GM19023 (cell line): ENCODE data around the gene ACP1.
"Not testable (repeated sequence)": the region's sequence is repeated elsewhere in the genome, so short reads cannot be mapped to it uniquely, and the experiment has no call there.

ENCODE experiments used
- ATAC-seq: cut with Tn5 transposase; IDR thresholded peaks from one replicate; pipeline ENCODE4 v1.9.1; 2021; ENCODE audit warnings: mild to moderate bottlenecking, moderate library complexity; ENCODE audit not compliant: unreplicated experiment

Gene ACP1

DNA sequence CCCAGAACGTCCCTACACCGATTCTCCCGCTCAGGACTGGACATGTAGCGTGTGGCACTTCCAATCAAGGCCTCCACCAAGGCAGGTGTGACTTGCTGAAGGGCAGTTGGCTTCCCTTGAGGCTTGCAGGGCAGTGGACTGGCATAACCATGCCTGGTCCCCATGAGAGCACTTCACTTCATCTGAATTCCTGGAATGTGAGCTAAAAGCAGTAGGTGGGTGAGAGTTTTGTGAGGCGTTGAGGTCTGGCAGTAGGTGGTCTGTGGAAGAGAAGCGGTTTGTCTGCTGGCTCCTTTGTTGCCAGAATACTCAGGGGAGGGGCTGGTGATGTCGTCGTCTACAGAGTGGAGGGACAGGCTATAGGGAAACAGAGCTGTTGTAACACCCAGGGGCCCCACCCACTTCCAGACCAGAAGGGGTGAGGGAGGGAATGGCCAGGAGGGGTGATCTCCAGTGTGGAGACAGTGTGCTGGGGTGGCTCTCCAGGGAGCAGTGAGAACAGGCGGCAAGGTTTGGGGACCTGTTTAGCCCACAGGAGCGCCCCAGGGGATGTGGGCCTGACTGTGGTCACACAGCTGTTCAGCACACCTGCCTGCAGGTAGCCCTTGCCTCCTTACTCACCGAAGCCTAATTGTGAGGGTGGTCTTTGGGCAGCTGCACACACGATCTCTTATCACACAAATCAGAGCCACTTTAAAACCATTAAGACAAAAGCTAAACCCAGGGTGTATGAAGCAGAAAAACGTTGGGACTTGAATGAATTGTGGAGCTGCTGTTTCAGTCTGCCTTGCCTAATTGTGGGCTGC, 44.6 kb downstream of the ACP1 start:
- no peak for ATAC-seq

DNA sequence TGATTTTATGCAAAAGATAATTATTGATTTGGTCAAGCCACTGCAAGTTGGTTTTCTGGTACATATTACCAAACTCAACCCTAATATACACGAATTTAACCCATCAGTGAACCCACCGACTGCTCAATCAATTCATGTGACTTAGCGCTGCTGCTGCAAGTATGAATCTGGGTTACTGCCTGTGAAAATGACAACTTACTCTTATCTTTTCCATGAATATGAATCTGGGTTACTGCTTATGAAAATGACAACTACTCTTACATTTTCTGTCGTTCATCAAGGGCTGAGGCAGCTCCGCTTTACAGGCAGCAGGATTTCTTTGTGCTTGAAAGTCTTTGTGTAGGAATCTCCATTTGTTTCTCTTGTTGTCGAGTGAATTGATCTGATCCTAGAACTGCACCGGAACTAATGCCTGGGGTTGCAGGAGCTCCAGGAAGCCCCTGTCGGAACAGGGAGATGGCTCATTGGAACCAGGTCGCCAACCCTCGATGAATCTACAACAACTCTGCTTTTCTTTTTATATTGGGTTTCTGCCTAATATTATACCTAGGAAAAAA, 45.3 kb downstream of the ACP1 start:
- ATAC-seq = no peak

GRCh38 chr2:310994-311393, 46.2 kb downstream of the ACP1 start:
- ATAC-seq = no peak

DNA sequence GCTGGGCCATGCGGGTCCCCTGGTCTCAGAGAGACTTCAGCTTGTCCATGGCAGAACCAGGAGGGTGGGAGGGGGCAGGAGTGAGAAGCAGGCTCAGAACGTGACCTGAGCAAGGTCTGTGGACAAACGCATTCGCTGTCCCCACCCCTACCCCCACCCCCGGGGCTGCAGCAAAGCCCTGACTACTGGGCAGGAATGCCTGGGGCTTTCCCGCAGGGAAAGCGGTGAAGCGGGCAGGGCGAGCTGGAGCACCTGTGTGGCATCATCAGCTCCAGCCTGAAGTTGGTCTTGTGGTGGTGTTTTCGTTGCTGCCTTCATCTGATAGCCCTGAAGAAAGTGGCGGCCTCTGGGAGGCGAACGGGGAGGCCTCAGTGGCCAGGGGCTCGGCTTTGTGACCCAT, 49.2 kb downstream of the ACP1 start:
- no peak for ATAC-seq

GRCh38 chr2:314561-315336, 50.0 kb downstream of the ACP1 start:
- ATAC-seq = no peak

- ATAC-seq = not testable (repeated sequence)
Measured at GRCh38 chr2:315925-316324, 51.2 kb downstream of the ACP1 start.

DNA sequence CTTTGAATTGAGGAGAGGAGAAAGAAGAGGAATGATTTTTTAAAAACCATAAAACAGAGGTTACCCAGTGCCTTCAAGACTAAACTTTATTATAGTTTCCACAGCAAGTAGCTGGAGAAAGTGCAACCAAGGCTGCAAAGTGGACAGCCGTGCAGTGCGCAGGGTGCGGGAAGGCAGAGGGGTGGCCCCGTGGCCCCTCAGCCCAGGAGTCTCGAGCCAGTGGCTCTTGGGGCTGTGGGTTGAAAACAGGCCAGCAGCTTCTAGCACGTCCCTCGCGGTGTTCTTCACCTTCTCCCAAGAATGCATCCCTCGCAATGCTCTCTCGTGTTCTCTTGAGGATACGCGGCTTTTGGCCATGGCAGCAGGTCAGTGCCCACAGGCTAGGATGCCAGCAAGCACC, 51.6 kb downstream of the ACP1 start:
- ATAC-seq = no peak

DNA sequence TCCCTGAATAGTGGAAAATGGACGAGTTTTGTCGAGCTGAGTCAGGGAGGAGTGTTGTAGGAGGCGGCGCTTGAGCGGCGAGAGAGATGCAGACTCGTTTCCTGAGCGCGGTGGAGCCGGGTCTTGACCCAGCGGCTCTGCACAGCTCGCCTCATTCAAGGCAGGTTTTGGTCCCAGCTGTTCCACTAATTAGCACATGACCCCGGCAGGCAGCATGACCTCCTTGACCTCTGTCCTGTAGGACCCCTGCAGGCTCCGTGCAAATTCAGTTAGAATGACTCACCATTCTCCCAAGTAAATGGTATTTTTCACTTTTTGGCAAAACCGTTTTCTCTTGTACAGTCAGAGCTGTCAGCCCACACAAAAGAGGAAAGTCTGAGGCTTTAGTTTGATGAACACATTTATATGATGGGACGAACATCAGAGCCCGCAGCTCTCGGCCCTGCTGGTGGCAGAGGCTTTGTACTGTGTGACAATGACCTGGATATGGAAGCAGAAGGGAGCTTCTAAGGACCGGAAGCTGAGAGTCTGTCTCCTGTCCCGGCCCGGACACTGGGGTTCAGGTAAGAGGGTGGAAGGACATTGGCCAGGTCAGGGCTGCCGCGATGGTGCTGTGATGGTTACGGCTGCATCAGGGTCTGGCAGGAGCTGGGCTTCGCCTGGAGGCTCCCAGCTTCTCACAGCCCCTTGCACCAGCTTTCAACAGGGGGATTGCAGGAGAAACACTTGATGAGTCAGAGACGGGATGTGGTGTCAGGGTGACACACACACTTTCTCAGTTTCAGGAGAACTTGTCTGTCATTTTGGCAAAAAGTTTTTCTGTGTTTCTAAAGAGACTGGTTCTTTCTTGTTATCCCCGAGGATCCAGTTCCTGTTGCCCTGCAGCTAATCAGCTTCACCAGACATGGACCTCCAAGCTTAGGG, 53.0 kb downstream of the ACP1 start:
- no peak for ATAC-seq

GRCh38 chr2:319059-319600, 54.4 kb downstream of the ACP1 start:
- ATAC-seq = no peak

DNA sequence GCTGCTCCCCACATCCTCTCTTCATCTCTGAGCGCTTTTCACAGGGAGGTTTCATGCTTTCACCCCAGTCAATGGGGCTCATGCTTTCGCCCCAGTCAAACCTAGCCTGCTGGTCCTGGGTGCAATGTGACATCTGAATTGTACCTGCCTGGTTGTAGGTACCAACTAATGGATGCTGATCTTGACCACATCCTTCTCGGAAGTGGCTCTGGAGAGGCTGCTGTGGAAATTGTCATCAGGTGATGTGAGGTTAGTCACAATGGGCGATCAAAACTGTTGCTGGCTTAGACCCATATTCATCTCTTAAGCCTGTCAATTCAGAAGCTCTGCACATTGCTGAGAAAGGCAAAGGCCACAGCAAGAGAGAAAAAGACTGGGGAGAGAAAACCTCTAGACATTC, 55.8 kb downstream of the ACP1 start:
- ATAC-seq = no peak

DNA sequence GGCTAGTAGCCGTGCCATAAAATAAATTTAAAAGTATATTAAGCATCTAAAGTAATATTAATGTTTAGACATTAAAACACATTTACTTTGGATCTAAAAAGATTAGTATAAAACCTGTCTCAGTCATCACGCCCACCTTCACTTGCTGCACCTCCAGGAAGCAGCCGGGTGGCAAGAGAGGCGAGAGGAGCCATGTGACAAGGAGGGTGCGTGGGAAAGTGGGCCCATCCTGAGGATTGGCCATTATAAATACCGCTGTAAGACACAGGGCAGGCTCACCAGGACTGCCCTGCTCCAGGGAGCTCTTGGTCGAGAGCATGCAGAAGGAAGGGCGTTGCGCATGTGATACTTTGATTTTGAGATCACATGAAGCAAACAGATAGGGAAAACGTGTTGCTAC, 57.6 kb downstream of the ACP1 start:
- ATAC-seq = no peak

DNA sequence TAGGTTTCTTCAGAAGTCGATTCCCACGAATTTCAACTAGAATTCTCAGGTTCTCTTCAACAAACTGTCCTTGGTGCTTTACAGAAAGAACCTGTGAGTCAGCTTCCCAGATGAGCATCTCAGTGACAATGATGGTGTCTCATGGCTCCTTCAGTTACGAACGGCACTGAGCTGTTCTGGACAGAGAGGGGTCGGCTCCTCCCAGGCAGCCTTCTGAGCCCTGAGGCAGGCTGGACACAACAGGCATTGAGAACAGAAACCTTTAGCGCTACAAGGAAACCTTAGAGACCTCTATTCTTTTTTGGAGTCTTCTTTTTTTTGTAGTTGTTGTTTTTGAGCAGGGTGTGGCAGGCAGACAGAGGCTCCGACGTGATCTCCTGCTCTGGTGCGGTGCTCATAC, 58.3 kb downstream of the ACP1 start:
- ATAC-seq = no peak
